A673 (cell line): ENCODE measurements around the gene SMG7. TPM values are rescaled to one million over a fixed set of nuclear protein-coding genes. Genes with fewer than 3 reads are reported as not detected.

Experiments used
- BruUV-seq: library from RNA; stranded (reverse); fragments of 400-500 nt; replicated peaks from 2 replicates; lab custom pipeline; 2021; lab: Mats Ljungman, UMichigan
- CTCF ChIA-PET: fragments of 300-600 bp; sonication (Branson Sonifier 250); formaldehyde crosslinking; loops from one replicate; lab custom pipeline; 2022; ENCODE audit warnings: antibody characterized with exemption; lab: Charles Lee
- POLR2A ChIA-PET: fragments of 300-600 bp; sonication (Branson Sonifier 250); formaldehyde crosslinking; loops from one replicate; lab custom pipeline; 2022; ENCODE audit warnings: antibody characterized with exemption; ENCODE audit not compliant: low non-redundant PET; lab: Charles Lee
- DNase-seq: peaks from one replicate; pipeline ENCODE4 v3.0.0-alpha.2; 2015; ENCODE audit warnings: low spot score
- H3K27ac ChIP-seq: fragments of 200-600 bp; sonication (generic); 2 replicates; pipeline ENCODE4 v1.5.1; 2016; ENCODE audit warnings: mixed run types, low read depth, mild to moderate bottlenecking, mixed read lengths, antibody characterized with exemption, low read length; ENCODE audit not compliant: poor library complexity, severe bottlenecking
- H3K27me3 ChIP-seq: fragments of 200-600 bp; sonication (generic); replicated peaks from 2 replicates; pipeline ENCODE4 v1.6.1; 2017; ENCODE audit warnings: mixed run types, low read depth, mild to moderate bottlenecking, mixed read lengths, antibody characterized with exemption, low read length; ENCODE audit not compliant: insufficient read depth, poor library complexity
- H3K36me3 ChIP-seq: fragments of 200-600 bp; sonication (generic); 2 replicates; pipeline ENCODE4 v1.6.1; 2016; ENCODE audit warnings: mixed run types, mild to moderate bottlenecking, mixed read lengths, antibody characterized with exemption, low read length; ENCODE audit not compliant: insufficient read depth, poor library complexity, severe bottlenecking
- H3K4me1 ChIP-seq: fragments of 200-600 bp; sonication (generic); 2 replicates; pipeline ENCODE4 v1.6.1; 2017; ENCODE audit warnings: mixed run types, mild to moderate bottlenecking, mixed read lengths, antibody characterized with exemption, low read length; ENCODE audit not compliant: insufficient read depth, poor library complexity, severe bottlenecking
- H3K4me3 ChIP-seq: fragments of 200-600 bp; sonication (generic); 2 replicates; pipeline ENCODE4 v1.5.1; 2016; ENCODE audit warnings: low read depth, mixed run types, mild to moderate bottlenecking, mixed read lengths, low read length; ENCODE audit not compliant: poor library complexity, severe bottlenecking
- H3K9me3 ChIP-seq: fragments of 200-600 bp; sonication (generic); 2 replicates; pipeline ENCODE4 v1.6.1; 2016; ENCODE audit warnings: mixed run types, low read depth, mild to moderate bottlenecking, mixed read lengths, antibody characterized with exemption, low read length; ENCODE audit not compliant: poor library complexity, severe bottlenecking
- EZH2 ChIP-seq: fragments of 200-600 bp; sonication (generic); IDR thresholded peaks from 2 replicates; pipeline ENCODE4 v1.6.1; 2017; ENCODE audit warnings: borderline replicate concordance, low read depth, mild to moderate bottlenecking, mixed read lengths, antibody characterized with exemption, low read length; ENCODE audit not compliant: poor library complexity, severe bottlenecking
- intact Hi-C: fragments of 100-400 bp; cut with micrococcal nuclease; formaldehyde crosslinking; loops from one replicate; pipeline ENCODE4 v1.10.0; 2022; ENCODE audit not compliant: unreplicated experiment
- total RNA-seq: library from RNA; stranded (reverse); gene quantifications from 2 replicates; pipeline ENCODE4 v1.2.3, GENCODE V29; 2021
- TF ChIP-seq, protein P1 (sequence below): fragments of 300-800, 200-600 bp; sonication (generic); conservative IDR thresholded peaks from 2 replicates; pipeline ENCODE4 v1.5.1; 2017; ENCODE audit warnings: low read depth, mild to moderate bottlenecking, antibody characterized with exemption, low read length, moderate library complexity, mixed read lengths

SMG7 gene
- total RNA-seq, 1 experiment from 2014 or later: 90.7 TPM

DNA sequence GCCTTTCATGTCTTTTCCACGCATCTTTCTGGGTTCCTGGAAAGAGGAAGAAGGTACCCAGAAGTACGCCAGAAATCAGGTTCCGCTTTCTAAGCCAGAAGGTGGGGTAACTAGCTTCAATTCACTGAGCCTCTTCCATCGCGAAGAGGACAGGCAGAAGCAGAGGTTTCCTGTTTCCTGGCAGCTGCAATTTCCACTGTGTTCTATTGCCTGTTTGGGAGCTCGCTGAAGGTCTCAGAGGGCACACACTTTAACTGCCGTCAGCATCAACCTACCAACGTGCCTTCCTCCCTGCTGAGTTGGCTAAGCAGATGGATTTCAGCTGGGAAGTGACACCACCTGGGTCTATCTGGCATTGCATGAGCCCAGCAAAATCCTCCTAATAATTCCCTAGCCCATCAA lies 108.0 kb downstream of the SMG7 start:
- Histone ChIP-seq H3K36me3 (no peaks in the 10 kb centered on the region), H3K4me1 (no peaks in the 10 kb centered on the region), H3K9me3 (no peaks in the 10 kb centered on the region), H3K27ac (no peak overlapping the region), H3K27me3 (no peaks in the 10 kb centered on the region), H3K4me3 (no peak overlapping the region)
- CTCF ChIA-PET: no interaction called here
- peak; percentile 43 for DNase-seq
- TF ChIP-seq EZH2: no peak
- TF ChIP-seq, protein P1, sequence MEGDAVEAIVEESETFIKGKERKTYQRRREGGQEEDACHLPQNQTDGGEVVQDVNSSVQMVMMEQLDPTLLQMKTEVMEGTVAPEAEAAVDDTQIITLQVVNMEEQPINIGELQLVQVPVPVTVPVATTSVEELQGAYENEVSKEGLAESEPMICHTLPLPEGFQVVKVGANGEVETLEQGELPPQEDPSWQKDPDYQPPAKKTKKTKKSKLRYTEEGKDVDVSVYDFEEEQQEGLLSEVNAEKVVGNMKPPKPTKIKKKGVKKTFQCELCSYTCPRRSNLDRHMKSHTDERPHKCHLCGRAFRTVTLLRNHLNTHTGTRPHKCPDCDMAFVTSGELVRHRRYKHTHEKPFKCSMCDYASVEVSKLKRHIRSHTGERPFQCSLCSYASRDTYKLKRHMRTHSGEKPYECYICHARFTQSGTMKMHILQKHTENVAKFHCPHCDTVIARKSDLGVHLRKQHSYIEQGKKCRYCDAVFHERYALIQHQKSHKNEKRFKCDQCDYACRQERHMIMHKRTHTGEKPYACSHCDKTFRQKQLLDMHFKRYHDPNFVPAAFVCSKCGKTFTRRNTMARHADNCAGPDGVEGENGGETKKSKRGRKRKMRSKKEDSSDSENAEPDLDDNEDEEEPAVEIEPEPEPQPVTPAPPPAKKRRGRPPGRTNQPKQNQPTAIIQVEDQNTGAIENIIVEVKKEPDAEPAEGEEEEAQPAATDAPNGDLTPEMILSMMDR: peak; percentile 28
- POLR2A ChIA-PET: no interaction called here
- intact Hi-C loops: no loop called here
- no TSS peak for BruUV-seq

DNA sequence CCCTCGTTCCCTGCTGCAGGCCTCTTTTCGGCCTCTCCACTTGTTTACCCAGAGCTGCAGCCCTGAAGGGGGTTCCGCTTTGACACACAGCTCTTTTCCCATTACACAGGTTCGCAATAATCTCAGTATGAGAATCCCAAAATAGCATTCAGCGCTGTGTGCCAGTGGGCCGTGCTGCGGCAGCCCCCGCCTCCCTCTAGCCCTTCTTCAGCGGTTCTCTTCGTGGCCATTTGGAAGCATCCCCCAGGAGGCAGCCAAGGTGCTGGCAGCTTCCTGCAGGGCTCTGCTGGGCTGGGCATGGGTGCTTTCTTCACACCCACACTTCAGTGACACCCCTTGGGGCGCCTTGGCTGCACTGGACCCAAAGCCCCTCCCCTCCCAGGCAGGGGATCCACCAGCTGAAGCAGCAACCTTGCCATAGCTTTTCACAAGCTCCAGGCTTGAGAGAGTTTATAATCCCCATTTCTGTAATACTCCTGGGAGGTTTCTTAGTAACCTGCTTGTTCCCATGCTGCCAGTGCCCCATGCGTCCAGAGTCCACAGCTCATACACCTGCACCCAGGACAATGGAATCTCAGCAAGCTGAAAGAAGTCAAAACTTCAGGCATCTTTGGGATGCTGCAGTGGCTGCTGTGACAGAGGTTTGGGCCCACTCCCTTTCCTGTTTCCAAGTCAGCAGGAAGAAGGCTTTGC lies 109.9 kb downstream of the SMG7 start:
- Histone ChIP-seq H3K27ac (no peak overlapping the region), H3K4me1 (no peaks in the 10 kb centered on the region), H3K27me3 (no peaks in the 10 kb centered on the region), H3K4me3 (no peak overlapping the region), H3K9me3 (no peaks in the 10 kb centered on the region), H3K36me3 (no peaks in the 10 kb centered on the region)
- DNase-seq: no peak
- POLR2A ChIA-PET: no interaction called here
- TF ChIP-seq, protein P1: no peak
- no peak for TF ChIP-seq EZH2
- CTCF ChIA-PET: no interaction called here
- no TSS peak for BruUV-seq
- intact Hi-C loops: no loop called here

DNA sequence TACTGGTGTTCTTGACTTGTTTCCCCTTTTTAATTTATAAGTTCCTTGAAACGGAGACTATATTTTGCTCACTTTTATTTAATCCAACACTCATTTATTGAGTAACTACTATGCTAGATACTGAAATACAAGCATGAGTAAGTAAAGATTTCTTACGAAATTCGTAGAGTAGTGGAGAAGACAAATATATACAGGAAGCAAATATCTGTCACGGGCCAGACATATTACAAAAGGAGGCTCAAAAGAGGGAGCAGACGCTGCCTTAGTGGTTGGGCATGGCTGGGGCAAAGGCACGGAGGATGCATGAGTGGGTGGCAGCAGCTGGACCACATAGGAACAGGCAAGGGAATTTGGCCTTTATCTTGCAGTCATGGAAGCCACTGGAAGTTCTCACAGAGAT lies 111.2 kb downstream of the SMG7 start:
- POLR2A ChIA-PET: no interaction called here
- H3K4me1 ChIP-seq: no peaks in the 10 kb centered on the region
- H3K4me3 ChIP-seq: no peak overlapping the region
- intact Hi-C loops: no loop called here
- H3K27me3 ChIP-seq: no peaks in the 10 kb centered on the region
- H3K9me3 ChIP-seq: no peaks in the 10 kb centered on the region
- no peaks in the 10 kb centered on the region for H3K36me3 ChIP-seq
- TF ChIP-seq EZH2: no peak
- TF ChIP-seq, protein P1: no peak
- no TSS peak for BruUV-seq
- no peak overlapping the region for H3K27ac ChIP-seq
- no peak for DNase-seq
- CTCF ChIA-PET: no interaction called here
